H1 (cell line): ENCODE results near the gene TADA2B. TPM values are rescaled to one million over a fixed set of nuclear protein-coding genes. Genes with fewer than 3 reads are reported as not detected.

ENCODE experiments used
- CTCF ChIA-PET: fragments of 300-600 bp; sonication (Branson Sonifier 250); formaldehyde crosslinking; loops from one replicate; lab custom pipeline; 2021; ENCODE audit not compliant: partially characterized antibody; lab: Charles Lee
- POLR2A ChIA-PET: fragments of 300-600 bp; sonication (Branson Sonifier 250); formaldehyde crosslinking; loops from one replicate; lab custom pipeline; 2021; ENCODE audit warnings: inconsistent platforms; ENCODE audit not compliant: partially characterized antibody; lab: Charles Lee
- DNase-seq, 2 experiments: peaks; one replicate each; pipeline versions ENCODE4 v3.0.0 to v3.0.0-alpha.2; 2010 to 2022; ENCODE audit warnings: low spot score in 2 of 2, low read depth in 1 of 2, mixed read lengths in 1 of 2
- FAIRE-seq: peaks from 2 replicates; lab custom pipeline; 2011; peaks lifted over from hg19 to GRCh38; lab: Jason Lieb, UNC
- H2AFZ ChIP-seq: 2 replicates; pipeline ENCODE4 v1.8.1; 2012; ENCODE audit warnings: low read length, inconsistent platforms
- H2AK5ac ChIP-seq: 2 replicates; pipeline ENCODE4 v1.6.1; 2013; ENCODE audit warnings: low read depth, low read length
- H2BK120ac ChIP-seq: replicated peaks from 2 replicates; pipeline ENCODE3; 2013; ENCODE audit warnings: low read depth, low read length, inconsistent platforms
- H2BK12ac ChIP-seq: 2 replicates; pipeline ENCODE4 v1.6.1; 2013; ENCODE audit warnings: low read depth, low read length
- H2BK15ac ChIP-seq: 2 replicates; pipeline ENCODE4 v1.6.1; 2013; ENCODE audit warnings: low read length
- H2BK20ac ChIP-seq: 2 replicates; pipeline ENCODE4 v1.6.1; 2013; ENCODE audit warnings: low read length
- H2BK5ac ChIP-seq: 2 replicates; pipeline ENCODE4 v1.6.1; 2013; ENCODE audit warnings: low read depth, low read length
- H3K14ac ChIP-seq: 2 replicates; pipeline ENCODE4 v1.6.1; 2013; ENCODE audit warnings: inconsistent platforms; ENCODE audit not compliant: insufficient read length
- H3K18ac ChIP-seq: 2 replicates; pipeline ENCODE4 v1.6.1; 2013; ENCODE audit warnings: low read length; ENCODE audit errors: extremely low read depth
- H3K23ac ChIP-seq: 2 replicates; pipeline ENCODE4 v1.6.1; 2013; ENCODE audit warnings: inconsistent platforms; ENCODE audit not compliant: insufficient read length
- H3K23me2 ChIP-seq: 2 replicates; pipeline ENCODE4 v1.6.1; 2013; ENCODE audit warnings: low read depth, low read length
- H3K27ac ChIP-seq: 2 replicates; pipeline ENCODE4 v1.6.1; 2011; ENCODE audit warnings: low read depth, low read length, inconsistent platforms
- H3K27me3 ChIP-seq, 4 experiments: replicated peaks in 1 of 4; 1 replicate in 1 of 4; 2 replicates in 3 of 4; pipeline versions ENCODE4 v1.6.1 to v1.8.1; 2011 to 2013; ENCODE audit warnings: low read length in 3 of 4, mild to moderate bottlenecking in 3 of 4, inconsistent platforms in 2 of 4, mixed read lengths in 2 of 4, moderate library complexity in 1 of 4; ENCODE audit not compliant: control insufficient read depth in 3 of 4, insufficient read depth in 3 of 4; ENCODE audit errors: extremely low read depth in 1 of 4
- H3K36me3 ChIP-seq, 4 experiments: 2 replicates each; pipeline versions ENCODE4 v1.6.1 to v1.8.1; 2011 to 2013; ENCODE audit warnings: mild to moderate bottlenecking in 4 of 4, low read length in 3 of 4, moderate library complexity in 2 of 4, control low read depth in 1 of 4, inconsistent platforms in 1 of 4; ENCODE audit not compliant: insufficient read depth in 4 of 4, control insufficient read depth in 2 of 4
- H3K4ac ChIP-seq: replicated peaks from 2 replicates; pipeline ENCODE3; 2013; ENCODE audit warnings: low read length, low read depth, mixed read lengths, inconsistent platforms; ENCODE audit not compliant: insufficient read length
- H3K4me1 ChIP-seq, 4 experiments: replicated peaks in 1 of 4; 1 replicate in 1 of 4; 2 replicates in 3 of 4; pipeline versions ENCODE4 v1.6.1 to v1.8.1; 2011 to 2013; ENCODE audit warnings: low read length in 3 of 4, inconsistent platforms in 2 of 4, mixed read lengths in 1 of 4; ENCODE audit not compliant: insufficient read depth in 4 of 4, control insufficient read depth in 3 of 4
- H3K4me2 ChIP-seq, 2 experiments: 2 replicates each; pipeline versions ENCODE4 v1.6.1 to v1.8.1; 2011 to 2013; ENCODE audit warnings: low read depth in 2 of 2, low read length in 2 of 2, control low read depth in 1 of 2, inconsistent platforms in 1 of 2, mild to moderate bottlenecking in 1 of 2; ENCODE audit not compliant: insufficient read depth in 1 of 2
- H3K4me3 ChIP-seq, 4 experiments: fragments of 200-600, 300-600 bp in 1 of 4; sonication (generic), shearing (Covaris generic), sonication (Bioruptor Twin) in 1 of 4; 2 replicates each; pipeline versions ENCODE4 v1.5.1 to v1.8.1; 2011 to 2016; ENCODE audit warnings: low read length in 4 of 4, low read depth in 3 of 4, control low read depth in 2 of 4, inconsistent platforms in 2 of 4, mild to moderate bottlenecking in 2 of 4, mixed read lengths in 1 of 4, moderate library complexity in 1 of 4; ENCODE audit not compliant: insufficient read depth in 2 of 4; ENCODE audit errors: extremely low read depth in 1 of 4
- H3K56ac ChIP-seq: replicated peaks from 2 replicates; pipeline ENCODE3; 2013; ENCODE audit warnings: low read depth, mild to moderate bottlenecking, mixed read lengths, low read length, inconsistent platforms; ENCODE audit not compliant: insufficient read length
- H3K79me1 ChIP-seq: 2 replicates; pipeline ENCODE4 v1.6.1; 2013; ENCODE audit warnings: low read depth, low read length, control low read depth
- H3K79me2 ChIP-seq, 2 experiments: 2 replicates each; pipeline versions ENCODE4 v1.6.1 to v1.8.1; 2012 to 2013; ENCODE audit warnings: low read length in 2 of 2, mild to moderate bottlenecking in 2 of 2, inconsistent platforms in 1 of 2; ENCODE audit not compliant: insufficient read depth in 2 of 2, control insufficient read depth in 1 of 2
- H3K9ac ChIP-seq, 4 experiments: replicated peaks in 1 of 4; 1 replicate in 1 of 4; 2 replicates in 3 of 4; pipeline versions ENCODE4 v1.6.1 to v1.8.1; 2011 to 2013; ENCODE audit warnings: low read depth in 3 of 4, low read length in 3 of 4, control low read depth in 2 of 4, mild to moderate bottlenecking in 2 of 4, moderate library complexity in 2 of 4, inconsistent platforms in 1 of 4; ENCODE audit errors: extremely low read depth in 1 of 4
- H3K9me3 ChIP-seq, 2 experiments: 2 replicates each; pipeline versions ENCODE4 v1.6.1 to v1.8.1; 2012 to 2013; ENCODE audit warnings: mild to moderate bottlenecking in 2 of 2, moderate library complexity in 2 of 2, control low read depth in 1 of 2, inconsistent platforms in 1 of 2, low read depth in 1 of 2, low read length in 1 of 2, mixed read lengths in 1 of 2; ENCODE audit not compliant: insufficient read depth in 2 of 2
- H4K20me1 ChIP-seq, 2 experiments: replicated peaks in 1 of 2; 2 replicates each; pipeline versions ENCODE3 to v1.8.1; 2011 to 2013; ENCODE audit warnings: inconsistent platforms in 2 of 2, low read length in 2 of 2, mild to moderate bottlenecking in 1 of 2; ENCODE audit not compliant: insufficient read depth in 2 of 2, control insufficient read depth in 1 of 2
- H4K5ac ChIP-seq: 2 replicates; pipeline ENCODE4 v1.6.1; 2013; ENCODE audit warnings: low read length, low read depth, mixed read lengths, inconsistent platforms; ENCODE audit not compliant: insufficient read length
- H4K8ac ChIP-seq: 2 replicates; pipeline ENCODE4 v1.8.0; 2013; ENCODE audit warnings: mild to moderate bottlenecking, moderate library complexity, low read length, inconsistent platforms; ENCODE audit not compliant: insufficient read depth; ENCODE audit errors: extremely low read depth
- H4K91ac ChIP-seq: replicated peaks from 2 replicates; pipeline ENCODE3; 2013; ENCODE audit warnings: low read length, mixed read lengths, inconsistent platforms; ENCODE audit not compliant: insufficient read length
- ATF3 ChIP-seq: IDR thresholded peaks from 2 replicates; pipeline ENCODE4 v1.6.1; 2011; ENCODE audit warnings: low read depth, mild to moderate bottlenecking, low read length; ENCODE audit not compliant: insufficient read depth
- BRCA1 ChIP-seq: IDR thresholded peaks from 2 replicates; pipeline ENCODE4 v1.6.1; 2012; ENCODE audit warnings: low read depth, low read length, improper control_type of control experiment
- GABPA ChIP-seq: IDR thresholded peaks from 2 replicates; pipeline ENCODE4 v1.6.1; 2011; ENCODE audit warnings: mild to moderate bottlenecking, low read length, moderate library complexity, borderline replicate concordance; ENCODE audit not compliant: insufficient read depth
- POU5F1 ChIP-seq: IDR thresholded peaks from 2 replicates; pipeline ENCODE4 v1.6.1; 2011; ENCODE audit warnings: low read depth, mild to moderate bottlenecking, low read length, moderate library complexity
- RAD21 ChIP-seq, 2 experiments: IDR thresholded peaks in 1 of 2; conservative IDR thresholded peaks in 1 of 2; 2 replicates each; pipeline ENCODE4 v1.6.1; 2011; ENCODE audit warnings: low read depth in 2 of 2, low read length in 2 of 2, improper control_type of control experiment in 1 of 2, inconsistent platforms in 1 of 2, mild to moderate bottlenecking in 1 of 2, moderate library complexity in 1 of 2
- SIN3A ChIP-seq, 2 experiments: IDR thresholded peaks in 1 of 2; conservative IDR thresholded peaks in 1 of 2; 2 replicates each; pipeline ENCODE4 v1.6.1; 2011 to 2012; ENCODE audit warnings: low read length in 2 of 2, improper control_type of control experiment in 1 of 2, low read depth in 1 of 2, mild to moderate bottlenecking in 1 of 2
- YY1 ChIP-seq: IDR thresholded peaks from 2 replicates; pipeline ENCODE4 v1.6.1; 2011; ENCODE audit warnings: low read depth, mild to moderate bottlenecking, low read length
- WGBS, 2 experiments: shearing (Covaris generic) in 1 of 2; methylation state at CpG; one replicate each; pipeline versions ENCODE4 v1.1.6 to v1.1.7; 2013 to 2015; ENCODE audit warnings: low lambda C conversion rate in 2 of 2, mixed read lengths in 2 of 2, inconsistent platforms in 1 of 2, low coverage in 1 of 2, missing lambda C conversion rate in 1 of 2; ENCODE audit not compliant: insufficient replicate concordance in 2 of 2, insufficient coverage in 1 of 2, insufficient read length in 1 of 2; ENCODE audit errors: extremely low coverage in 1 of 2, missing lambda C conversion rate in 1 of 2; 5-methylcytosine and 5-hydroxymethylcytosine counted together
- polyA plus RNA-seq, 7 experiments: library from polyadenylated mRNA; depleted of rRNA in 3 of 7; stranded (reverse) in 5 of 7; unstranded in 2 of 7; fragments of >200 nt in 5 of 7; fragments of 200-250 nt in 2 of 7; gene quantifications; 1 replicate in 5 of 7; 2 replicates in 1 of 7; 4 replicates in 1 of 7; pipeline versions ENCODE4 v1.2.1 to v1.2.3, GENCODE V29; 2011 to 2013; ENCODE audit warnings: missing spikeins in 2 of 7, mixed read lengths in 2 of 7
- total RNA-seq: library from RNA; stranded (reverse); fragmentation: NEBNext Ultra II Directional; extraction: Animal tissue kit (Norgen Biotek cat#: 25700); gene quantifications from 2 replicates; pipeline ENCODE4 v1.2.1, GENCODE V29; 2021

The TADA2B gene
- total and polyA plus RNA-seq, 2 of the 8 experiments (the other 6 are each of a cell fraction or from before 2014, with no cell fraction given) = 5.7 to 12.1 TPM

GRCh38 chr4:7070729-7071511, 27.7 kb downstream of the TADA2B start:
- Histone ChIP-seq H3K23ac (no peak overlapping the region), H3K36me3 (no peaks in the 10 kb centered on the region), H3K4me1 (peaks cover 2 to 6% (median 4%) of the 10 kb centered on the region in 4 experiments; a peak in 2 of 7 replicates), H3K56ac (no peak overlapping the region), H2AFZ (no peak overlapping the region), H3K4me2 (no peak overlapping the region), H2BK120ac (no peak overlapping the region), H2AK5ac (no peak overlapping the region), H3K79me1 (peaks cover 5% of the 10 kb centered on the region; the same call in 1 of the 2 replicates), H3K4ac (no peak overlapping the region), H3K9me3 (no peaks in the 10 kb centered on the region), H2BK15ac (no peak overlapping the region), H3K27me3 (peaks cover 0 to 17% (median 10%) of the 10 kb centered on the region in 4 experiments; a peak in 6 of 7 replicates), H3K23me2 (peaks cover 10% of the 10 kb centered on the region), H3K4me3 (no peak overlapping the region), H3K79me2 (peaks cover 0 to 15% of the 10 kb centered on the region in 2 experiments; a peak in 2 of 4 replicates), H4K91ac (no peak overlapping the region), H2BK20ac (no peak overlapping the region), H4K5ac (no peak overlapping the region), H2BK5ac (no peak overlapping the region), H3K18ac (no peak overlapping the region), H3K14ac (no peak overlapping the region), H2BK12ac (no peak overlapping the region), H4K20me1 (peaks cover 5 to 6% of the 10 kb centered on the region in 2 experiments), H4K8ac (no peak overlapping the region), H3K27ac (no peak overlapping the region), H3K9ac (no peak overlapping the region)
- peak; percentile 95 for FAIRE-seq
- peak; percentile 79 to 98 for DNase-seq
- POLR2A ChIA-PET = interaction anchor here (0.8 to 1.7 kb wide), 2 partner anchors 26 to 162 kb away, joined by 4 to 7 read pairs; partner anchors contain the start of gene TBC1D14
- 60% methylated on average over 23 of the region's 23 CpGs; no CpG with 5 or more reads in 1 of the 2 experiments for WGBS, 2 experiments
- CTCF ChIA-PET = interaction anchor here (0.5 to 9.4 kb wide), 52 partner anchors 8 to 497 kb away, joined by 3 to 108 read pairs (median 4); partner anchors contain the start of genes MAN2B2, TADA2B and TBC1D14
- TF ChIP-seq POU5F1 (no peak), SIN3A (conservative IDR thresholded peaks at IDR 0.05 in 1 of 2, IDR thresholded peaks at IDR 0.05 in 1 of 2; ENCODE audit: low read depth in 1 of 2, low read length in 2 of 2) (0 out of 4 replicates have a peak, but pooled peaks of 1 of the 2 experiments have one; percentile 64), ATF3 (no peak), RAD21 (IDR thresholded peaks at IDR 0.05 in 1 of 2, conservative IDR thresholded peaks at IDR 0.05 in 1 of 2; ENCODE audit: low read depth in 2 of 2, low read length in 2 of 2) (peak; percentile 91 to 93), YY1 (peak; percentile 66; the same call in 1 of the 2 replicates), GABPA (peak; percentile 64; the same call in 1 of the 2 replicates), BRCA1 (peak; percentile 9; the same call in 1 of the 2 replicates)
